ENCODE results near the gene PLA2G15. TPM values are rescaled to one million over a fixed set of nuclear protein-coding genes. Genes with fewer than 3 reads are reported as not detected.

Gene PLA2G15
- total RNA-seq, 1 donor from 2014 or later = 18.2 TPM

DNA sequence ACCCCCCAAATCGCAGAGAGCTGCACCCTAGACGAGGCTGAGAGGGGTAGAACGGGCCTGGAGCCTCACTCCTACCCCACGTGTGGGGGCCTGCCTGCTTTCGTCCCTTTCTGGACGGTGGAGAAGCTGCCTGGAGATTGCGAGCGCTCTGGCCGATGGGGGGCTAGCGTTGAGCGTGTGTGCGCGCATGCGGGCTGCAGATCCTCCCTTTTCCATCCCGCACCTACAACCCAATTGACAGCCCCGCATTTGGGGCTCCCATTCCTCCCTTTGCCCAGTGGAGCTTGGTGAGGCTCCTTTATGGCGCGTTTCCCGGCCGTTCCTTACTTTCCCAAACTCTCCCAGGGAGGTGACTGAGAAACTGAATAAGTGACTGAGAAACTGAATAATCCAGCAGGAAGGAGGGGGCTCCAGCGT is 8.3 kb upstream of the PLA2G15 start:
- DNase-seq (ENCODE audit: extremely low spot score in 2 of 2) = no peak
- H3K36me3 ChIP-seq = peaks cover 0 to 4% of the 10 kb centered on the region in 2 donors
- no peaks in the 10 kb centered on the region for H3K9me3 ChIP-seq
- intact Hi-C loops (cut with DNase I) = loop anchor here (5.0 kb wide), 1 partner anchor 155 kb away; no protein-coding TSS in a partner anchor
- H3K4me3 ChIP-seq = peak overlapping the region; percentile 64 to 72
- H3K4me1 ChIP-seq = peaks cover 40% of the 10 kb centered on the region
- TF ChIP-seq POLR2AphosphoS5 (IDR thresholded peaks at IDR 0.05; ENCODE audit: insufficient read depth in 1 of 2, low read depth in 1 of 2) (no peak), POLR2A (IDR thresholded peaks at IDR 0.05) (no peak)
- TF ChIP-seq, protein P1, sequence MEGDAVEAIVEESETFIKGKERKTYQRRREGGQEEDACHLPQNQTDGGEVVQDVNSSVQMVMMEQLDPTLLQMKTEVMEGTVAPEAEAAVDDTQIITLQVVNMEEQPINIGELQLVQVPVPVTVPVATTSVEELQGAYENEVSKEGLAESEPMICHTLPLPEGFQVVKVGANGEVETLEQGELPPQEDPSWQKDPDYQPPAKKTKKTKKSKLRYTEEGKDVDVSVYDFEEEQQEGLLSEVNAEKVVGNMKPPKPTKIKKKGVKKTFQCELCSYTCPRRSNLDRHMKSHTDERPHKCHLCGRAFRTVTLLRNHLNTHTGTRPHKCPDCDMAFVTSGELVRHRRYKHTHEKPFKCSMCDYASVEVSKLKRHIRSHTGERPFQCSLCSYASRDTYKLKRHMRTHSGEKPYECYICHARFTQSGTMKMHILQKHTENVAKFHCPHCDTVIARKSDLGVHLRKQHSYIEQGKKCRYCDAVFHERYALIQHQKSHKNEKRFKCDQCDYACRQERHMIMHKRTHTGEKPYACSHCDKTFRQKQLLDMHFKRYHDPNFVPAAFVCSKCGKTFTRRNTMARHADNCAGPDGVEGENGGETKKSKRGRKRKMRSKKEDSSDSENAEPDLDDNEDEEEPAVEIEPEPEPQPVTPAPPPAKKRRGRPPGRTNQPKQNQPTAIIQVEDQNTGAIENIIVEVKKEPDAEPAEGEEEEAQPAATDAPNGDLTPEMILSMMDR (IDR thresholded peaks at IDR 0.05) = no peak
- H3K27me3 ChIP-seq = no peaks in the 10 kb centered on the region
- H3K27ac ChIP-seq = peak overlapping the region; percentile 61

DNA sequence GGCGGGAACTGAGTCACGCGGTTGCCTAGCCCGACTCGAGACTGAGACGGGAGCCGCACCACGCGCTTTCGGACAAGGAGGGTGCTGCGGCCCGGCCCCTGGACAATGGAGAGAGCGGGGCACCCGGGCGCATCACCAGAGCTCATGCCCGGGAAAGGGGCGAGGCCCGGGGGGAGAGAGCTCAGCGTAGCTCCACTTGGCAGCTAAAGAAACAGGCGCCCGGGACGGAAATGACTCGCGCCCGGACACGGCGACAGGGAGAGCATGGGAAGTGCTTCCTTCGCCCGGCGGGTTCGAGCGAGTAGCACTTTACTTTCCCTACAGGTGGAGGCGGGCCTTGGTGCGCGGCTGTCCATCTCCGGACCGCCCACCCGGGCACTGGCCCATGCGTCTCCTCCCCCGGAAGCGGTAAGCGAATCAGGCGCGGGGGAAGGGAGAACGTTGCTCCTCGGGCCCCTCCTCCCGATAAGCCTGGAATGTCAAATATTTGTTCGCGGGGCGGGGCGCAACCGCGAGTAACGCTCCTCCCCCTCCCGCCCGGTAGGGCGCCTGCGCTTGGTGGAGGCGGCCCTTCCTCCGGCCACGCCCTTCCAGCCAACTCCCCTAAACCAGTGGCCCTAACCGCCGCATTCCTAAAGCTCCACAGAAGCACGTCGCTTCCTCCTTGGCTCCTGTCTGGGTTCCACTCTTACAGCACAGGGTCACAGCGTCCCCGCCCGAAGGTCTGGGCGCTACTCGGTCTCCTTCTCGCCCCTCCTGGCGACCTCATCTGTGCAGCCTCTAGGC is 7.7 kb upstream of the PLA2G15 start:
- Histone ChIP-seq H3K27ac (peak overlapping the region; percentile 61), H3K4me1 (peaks cover 40% of the 10 kb centered on the region), H3K4me3 (peak overlapping the region; percentile 64 to 72), H3K9me3 (no peaks in the 10 kb centered on the region), H3K36me3 (no peaks in the 10 kb centered on the region), H3K27me3 (no peaks in the 10 kb centered on the region)
- intact Hi-C loops (cut with DNase I) = loop anchor here (5.0 kb wide), 1 partner anchor 155 kb away; no protein-coding TSS in a partner anchor
- TF ChIP-seq POLR2A (IDR thresholded peaks at IDR 0.05) (peak in 1 of 2 donors; percentile 83), POLR2AphosphoS5 (IDR thresholded peaks at IDR 0.05; ENCODE audit: insufficient read depth in 1 of 2, low read depth in 1 of 2) (peak; percentile 95 to 97)
- TF ChIP-seq, protein P1 (IDR thresholded peaks at IDR 0.05) = peak in 2 of 3 experiments; percentile 13 to 14
- DNase-seq (ENCODE audit: extremely low spot score in 2 of 2) = peak in 1 of 2 donors; percentile 99

DNA sequence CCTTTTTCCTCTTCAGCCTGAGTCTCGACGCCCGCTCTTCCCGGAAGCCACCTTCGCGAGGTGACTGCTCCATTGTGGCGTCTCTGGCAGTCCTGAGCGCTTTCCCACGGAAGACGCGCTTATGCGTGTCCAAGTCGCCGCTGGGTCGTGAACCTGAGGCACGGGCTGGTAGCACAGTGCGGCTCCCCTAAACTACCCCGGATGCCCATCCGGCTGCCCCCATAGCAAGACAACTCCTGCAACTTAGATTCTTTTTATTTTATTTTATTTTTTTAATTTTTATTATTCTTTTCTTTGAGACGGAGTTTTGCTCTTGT is 7.2 kb upstream of the PLA2G15 start:
- intact Hi-C loops (cut with DNase I) = loop anchor here (5.0 kb wide), 1 partner anchor 156 kb away; no protein-coding TSS in a partner anchor
- Histone ChIP-seq H3K4me3 (peak overlapping the region; percentile 64 to 72), H3K27me3 (no peaks in the 10 kb centered on the region), H3K4me1 (peaks cover 40% of the 10 kb centered on the region), H3K27ac (peak overlapping the region; percentile 60), H3K36me3 (no peaks in the 10 kb centered on the region), H3K9me3 (no peaks in the 10 kb centered on the region)
- TF ChIP-seq POLR2AphosphoS5 (IDR thresholded peaks at IDR 0.05; ENCODE audit: insufficient read depth in 1 of 2, low read depth in 1 of 2) (peak in 1 of 2 donors; percentile 40), POLR2A (IDR thresholded peaks at IDR 0.05) (no peak)
- TF ChIP-seq, protein P1 (IDR thresholded peaks at IDR 0.05) = no peak
- DNase-seq (ENCODE audit: extremely low spot score in 2 of 2) = no peak

DNA sequence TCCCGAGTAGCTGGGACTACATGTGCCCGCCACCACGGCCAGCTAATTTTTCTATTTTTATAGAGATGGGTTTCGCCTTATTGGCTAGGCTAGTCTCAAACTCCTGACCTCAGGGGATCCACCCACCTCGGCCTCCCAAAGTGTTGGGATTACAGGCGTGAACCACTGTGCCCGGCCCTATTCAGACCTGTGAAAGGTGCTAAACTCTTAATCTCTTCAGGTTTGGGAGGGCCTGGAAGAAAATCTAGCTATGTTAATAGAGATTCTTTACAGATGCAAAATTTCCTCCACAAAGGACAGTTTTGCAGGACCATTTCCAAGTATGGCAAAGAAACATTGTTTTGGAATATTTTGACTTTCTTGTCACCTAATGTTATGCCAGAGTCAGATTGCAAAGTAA is 3.1 kb upstream of the PLA2G15 start:
- no peak for DNase-seq (ENCODE audit: extremely low spot score in 2 of 2)
- Histone ChIP-seq H3K27ac (no peak overlapping the region), H3K27me3 (no peaks in the 10 kb centered on the region), H3K9me3 (no peaks in the 10 kb centered on the region), H3K4me1 (peaks cover 36% of the 10 kb centered on the region), H3K4me3 (no peak overlapping the region), H3K36me3 (no peaks in the 10 kb centered on the region)
- TF ChIP-seq POLR2AphosphoS5 (IDR thresholded peaks at IDR 0.05; ENCODE audit: insufficient read depth in 1 of 2, low read depth in 1 of 2) = no peak
- intact Hi-C loops (cut with DNase I) = no loop called here

DNA sequence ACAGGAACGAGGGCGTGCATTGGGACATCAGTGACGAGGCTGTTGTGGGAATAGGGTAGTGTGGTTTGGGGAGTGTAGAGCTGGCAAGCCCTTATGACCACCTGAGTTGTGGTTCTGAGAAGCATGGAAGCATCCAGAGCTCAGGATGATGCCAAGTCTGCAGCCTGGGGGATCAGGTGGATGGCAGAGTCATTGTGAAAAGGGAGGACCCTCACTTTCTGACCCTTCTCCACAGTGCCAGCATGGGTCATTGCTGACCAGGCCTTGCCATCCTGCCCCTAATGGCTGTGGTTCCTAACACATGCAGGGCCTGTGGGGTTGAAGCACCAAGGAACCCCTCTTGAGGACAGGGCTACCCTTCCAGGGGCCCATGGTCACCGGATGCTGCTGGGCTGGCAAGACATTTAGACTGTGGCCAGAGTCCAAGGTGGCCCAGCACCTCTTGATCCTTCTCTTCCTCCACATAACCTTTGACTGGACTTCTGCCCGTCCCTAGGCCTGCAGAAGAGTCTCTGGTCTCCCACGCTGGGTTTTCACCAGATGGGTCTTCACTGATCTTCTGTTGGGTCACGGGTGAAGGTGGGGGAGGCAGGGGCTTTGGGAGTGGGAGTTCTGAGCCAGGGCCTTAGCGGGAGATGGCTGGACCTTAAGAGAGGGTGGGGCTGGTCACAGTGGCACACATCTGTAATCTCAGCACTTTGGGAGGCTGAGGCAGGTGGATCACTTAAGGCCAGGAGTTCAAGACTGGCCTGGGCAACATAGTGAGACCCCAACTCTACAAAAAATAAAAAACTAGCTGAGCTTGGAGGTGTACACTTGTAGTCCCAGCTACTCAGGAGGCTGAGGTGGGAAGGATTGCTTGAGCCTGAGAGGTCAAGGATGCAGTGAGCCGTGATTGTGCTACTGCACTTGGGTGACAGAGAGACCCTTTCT is 2.0 kb upstream of the PLA2G15 start:
- Histone ChIP-seq H3K4me3 (no peak overlapping the region), H3K4me1 (peaks cover 40% of the 10 kb centered on the region), H3K27ac (no peak overlapping the region), H3K27me3 (no peaks in the 10 kb centered on the region), H3K36me3 (no peaks in the 10 kb centered on the region), H3K9me3 (no peaks in the 10 kb centered on the region)
- no peak for DNase-seq (ENCODE audit: extremely low spot score in 2 of 2)
- intact Hi-C loops (cut with DNase I) = no loop called here
- TF ChIP-seq POLR2A (IDR thresholded peaks at IDR 0.05) = no peak

All from vagina (tissue), 2 donors.